Ovary (tissue), 9 donors: ENCODE measurements around the gene JDP2. TPM values are rescaled to one million over a fixed set of nuclear protein-coding genes. Genes with fewer than 3 reads are reported as not detected.

Source experiments
- DNase-seq, 5 donors: peaks; one replicate each; pipeline ENCODE4 v3.0.0-alpha.2; 2019 to 2020
- H3K27ac ChIP-seq, 2 donors: fragments of 200-600 bp; one replicate each; pipeline versions ENCODE4 v1.5.1 to v1.8.0; 2019 to 2022
- H3K27me3 ChIP-seq: fragments of 200-600 bp; one replicate; pipeline ENCODE4 v1.8.0; 2022
- H3K36me3 ChIP-seq: fragments of 200-600 bp; sonication (generic); one replicate; pipeline ENCODE4 v1.5.1; 2019
- H3K4me1 ChIP-seq: one replicate; pipeline ENCODE4 v1.8.1; 2013; ENCODE audit warnings: mild to moderate bottlenecking, moderate library complexity; ENCODE audit not compliant: insufficient read depth
- H3K4me3 ChIP-seq: fragments of 200-600 bp; sonication (generic); one replicate; pipeline ENCODE4 v1.5.1; 2017
- H3K9me3 ChIP-seq, 2 donors: fragments of 200-600 bp in 1 of 2; sonication (generic) in 1 of 2; one replicate each; pipeline versions ENCODE4 v1.5.1 to v1.8.1; 2013 to 2019; ENCODE audit warnings: mild to moderate bottlenecking in 1 of 2, moderate library complexity in 1 of 2
- CTCF ChIP-seq, 3 donors: fragments of 450-650 bp in 2 of 3; fragments of 200-600 bp in 1 of 3; IDR thresholded peaks; one replicate each; pipeline versions ENCODE4 v1.5.1 to v1.8.0; 2016 to 2022; ENCODE audit warnings: antibody characterized with exemption in 3 of 3, mild to moderate bottlenecking in 1 of 3
- EP300 ChIP-seq: sonication (generic); formaldehyde crosslinking; IDR thresholded peaks from one replicate; pipeline ENCODE4 v1.6.1; 2017; ENCODE audit warnings: antibody characterized with exemption
- POLR2A ChIP-seq: fragments of 450-650 bp; IDR thresholded peaks from one replicate; pipeline ENCODE4 v1.6.1; 2017; ENCODE audit warnings: antibody characterized with exemption, mild to moderate bottlenecking, moderate library complexity
- WGBS, 3 donors: extraction: QIAGEN DNeasy Blood & Tissue Kit in 1 of 3; methylation state at CpG; one replicate each; pipeline versions ENCODE4 v1.1.5 to v1.1.7; 2013 to 2017; 5-methylcytosine and 5-hydroxymethylcytosine counted together
- intact Hi-C, 4 donors: fragments of 100-400 bp; cut with DNase I; formaldehyde crosslinking; loops; one replicate each; pipeline versions ENCODE4 v1.11.0 to v1.15.1; 2022 to 2023
- polyA plus RNA-seq, 2 donors: library from polyadenylated mRNA; stranded (reverse); fragments of 200-250 nt in 1 of 2; fragments of 350-450 nt in 1 of 2; fragmentation: Illumina TruSeq in 1 of 2; extraction: RNeasy Lipid Tissue Mini Kit (QIAGEN cat#74804) in 1 of 2; gene quantifications; one replicate each; pipeline ENCODE4 v1.2.3, GENCODE V29; 2013 to 2014
- total RNA-seq, 7 donors: library from RNA; depleted of rRNA in 2 of 7; stranded (reverse); fragments of >200 nt in 2 of 7; fragmentation: NEBNext Ultra II Directional in 3 of 7; extraction: Animal tissue kit (Norgen Biotek cat#: 25700) in 3 of 7; gene quantifications; one replicate each; pipeline versions ENCODE4 v1.1.0 to v1.2.4, GENCODE V29; 2016 to 2023
- donor health status: DM: no; HTN: no; CAD: no; lungs with moderate emphysema.
- donor health status: DM: no; HTN: no; CAD: no.
- donor health status: Bipolar disorder and iron deficiency.
- donor health status: DM: yes; HTN: yes; CAD: no.
- donor health status: DM: no; HTN: no; CAD: no.
- donor health status: DM: yes; HTN: yes; CAD: no.

The JDP2 gene
- total and polyA plus RNA-seq, 9 donors, result 16.2 to 89.9 (median 26.8) TPM

DNA sequence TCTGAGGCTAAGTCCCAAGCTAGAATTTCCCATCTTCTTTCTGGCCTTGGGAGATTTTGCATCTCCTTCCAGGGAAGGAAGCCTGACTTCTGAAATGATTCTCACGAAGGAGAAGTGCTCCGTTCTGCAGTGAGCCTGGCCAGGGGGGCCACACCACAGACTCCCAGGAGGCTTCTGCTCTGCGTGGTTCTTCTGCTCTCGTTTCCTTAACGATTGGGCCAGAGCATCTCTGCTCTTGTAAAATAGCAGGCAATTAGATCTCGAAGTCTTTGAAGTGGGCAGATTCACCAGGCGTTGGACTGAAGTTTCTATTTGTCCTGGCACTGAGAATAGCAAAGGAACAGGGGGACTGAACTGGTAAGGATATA, 87.8 kb downstream of the JDP2 start:
- no peak overlapping the region for H3K4me3 ChIP-seq
- no peaks in the 10 kb centered on the region for H3K36me3 ChIP-seq
- H3K27me3 ChIP-seq, result no peaks in the 10 kb centered on the region
- no peak for TF ChIP-seq CTCF (IDR thresholded peaks at IDR 0.05)
- TF ChIP-seq POLR2A, result no peak
- no peak for TF ChIP-seq EP300
- DNase-seq, result no peak
- no peaks in the 10 kb centered on the region for H3K4me1 ChIP-seq
- WGBS, 3 donors, result 38 to 44% (median 42%) methylated on average over 7 of the region's 7 CpGs
- intact Hi-C loops, result no loop called here
- no peak overlapping the region for H3K27ac ChIP-seq
- no peaks in the 10 kb centered on the region for H3K9me3 ChIP-seq

DNA sequence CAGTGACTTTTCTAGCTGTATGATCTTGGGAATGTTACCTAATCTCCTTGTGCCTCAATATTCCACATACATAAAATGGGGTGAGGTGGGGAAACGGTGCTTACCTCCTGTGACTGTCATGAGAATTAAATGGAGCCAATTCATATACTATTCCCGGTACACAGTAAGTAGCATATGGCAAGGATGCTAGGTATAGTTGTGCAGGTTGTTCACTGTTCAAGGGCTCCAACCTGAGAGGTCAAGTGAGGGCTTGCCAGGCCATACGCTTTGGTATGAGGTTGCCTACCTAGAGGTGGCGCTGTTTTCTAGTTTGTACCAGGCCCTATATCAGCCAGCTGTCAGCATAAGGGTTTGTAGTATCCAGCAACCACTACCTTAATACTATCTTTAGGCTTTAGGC, 90.8 kb downstream of the JDP2 start:
- WGBS, 3 donors, result 54 to 58% (median 55%) methylated on average over 4 of the region's 4 CpGs
- no peaks in the 10 kb centered on the region for H3K36me3 ChIP-seq

DNA sequence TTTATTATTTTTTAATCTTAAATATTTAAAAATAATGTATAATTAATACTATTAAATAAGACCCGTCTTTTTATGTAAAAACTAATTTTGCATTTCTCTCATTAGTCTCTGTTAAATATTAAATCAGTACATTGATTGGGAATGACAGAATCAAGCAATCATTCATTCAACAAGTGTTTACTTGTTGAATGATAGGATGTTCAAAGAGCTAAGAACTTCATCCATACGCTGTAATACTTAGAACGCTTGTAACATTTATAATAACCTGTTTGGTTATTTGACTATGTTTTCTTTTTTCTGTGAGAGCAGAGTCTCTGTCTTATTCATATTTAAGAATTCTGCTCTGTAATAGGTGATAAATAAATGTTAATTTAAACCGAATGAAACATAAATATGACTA, 91.6 kb downstream of the JDP2 start:
- no peak overlapping the region for H3K27ac ChIP-seq
- no peaks in the 10 kb centered on the region for H3K4me1 ChIP-seq
- no peak for DNase-seq
- H3K36me3 ChIP-seq, result no peaks in the 10 kb centered on the region
- 94 to 95% (median 95%) methylated on average over 4 of the region's 4 CpGs for WGBS, 3 donors
- no peaks in the 10 kb centered on the region for H3K27me3 ChIP-seq
- no peak for TF ChIP-seq EP300
- H3K4me3 ChIP-seq, result no peak overlapping the region
- no peaks in the 10 kb centered on the region for H3K9me3 ChIP-seq
- intact Hi-C loops, result no loop called here

More for the DNA sequence above, 90.8 kb downstream of the JDP2 start:
- Histone ChIP-seq H3K9me3 (no peaks in the 10 kb centered on the region), H3K4me1 (no peaks in the 10 kb centered on the region), H3K4me3 (no peak overlapping the region), H3K27ac (no peak overlapping the region), H3K27me3 (no peaks in the 10 kb centered on the region)
- TF ChIP-seq POLR2A (no peak), EP300 (no peak), CTCF (IDR thresholded peaks at IDR 0.05) (no peak)
- DNase-seq, result no peak
- intact Hi-C loops, result no loop called here

DNA sequence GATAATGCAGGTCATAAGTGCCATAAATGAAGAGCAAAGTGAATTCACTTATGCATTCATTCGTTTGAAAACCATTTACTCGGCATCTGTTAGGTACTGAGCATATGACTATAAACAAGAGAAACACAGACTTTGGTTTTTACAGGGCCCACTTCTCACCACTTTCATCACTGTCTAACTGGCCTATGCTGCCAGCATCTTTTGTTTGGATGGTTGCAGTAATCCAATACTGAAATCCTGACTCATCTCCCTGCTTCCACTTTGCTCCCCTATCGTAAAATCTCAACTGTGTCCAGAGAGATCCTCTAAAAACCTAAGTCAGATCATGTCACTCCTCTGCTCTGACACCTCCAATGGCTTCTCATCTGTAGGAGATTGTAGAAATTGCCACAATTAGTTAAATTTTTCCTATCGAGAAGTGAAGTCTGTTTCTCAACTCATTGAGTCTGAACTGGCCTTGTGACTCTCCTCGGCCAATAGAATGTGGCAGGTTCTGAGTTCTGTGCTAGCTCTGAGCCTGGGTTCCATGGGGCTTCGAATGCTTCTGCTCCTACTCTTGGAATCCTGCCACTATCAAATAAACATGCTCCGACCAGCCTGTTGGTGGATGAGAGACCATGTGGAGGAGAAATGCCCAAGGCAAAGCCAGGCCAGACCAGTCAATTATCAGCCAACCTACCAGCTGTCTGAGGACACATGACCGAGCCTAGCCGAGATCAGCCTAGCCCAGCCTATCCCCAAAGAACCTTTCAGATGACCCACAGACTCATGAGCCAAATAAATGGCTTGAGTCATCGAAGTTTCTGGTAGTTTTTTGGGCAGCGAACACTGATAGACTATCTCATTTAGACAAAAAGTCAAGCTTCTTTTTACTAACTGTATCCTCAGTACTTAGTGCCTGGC, 92.3 kb downstream of the JDP2 start:
- Histone ChIP-seq H3K36me3 (no peaks in the 10 kb centered on the region), H3K27ac (no peak overlapping the region), H3K27me3 (no peaks in the 10 kb centered on the region), H3K4me1 (no peaks in the 10 kb centered on the region), H3K4me3 (no peak overlapping the region), H3K9me3 (no peaks in the 10 kb centered on the region)
- intact Hi-C loops, result no loop called here
- 89 to 94% (median 91%) methylated on average over 11 of the region's 11 CpGs for WGBS, 3 donors
- DNase-seq, result no peak
- TF ChIP-seq POLR2A (no peak), CTCF (IDR thresholded peaks at IDR 0.05) (no peak), EP300 (no peak)

GRCh38 chr14:75520852-75521251, 93.0 kb downstream of the JDP2 start:
- no peaks in the 10 kb centered on the region for H3K9me3 ChIP-seq
- no peaks in the 10 kb centered on the region for H3K36me3 ChIP-seq
- TF ChIP-seq CTCF (IDR thresholded peaks at IDR 0.05) (no peak), POLR2A (no peak), EP300 (no peak)
- no peaks in the 10 kb centered on the region for H3K4me1 ChIP-seq
- H3K27ac ChIP-seq, result no peak overlapping the region
- WGBS, 3 donors, result 96 to 99% (median 96%) methylated on average over 3 of the region's 3 CpGs
- no peak for DNase-seq
- H3K27me3 ChIP-seq, result no peaks in the 10 kb centered on the region
- H3K4me3 ChIP-seq, result no peak overlapping the region
- intact Hi-C loops, result no loop called here
